HEK293T (cell line): ENCODE measurements around the gene RIBC2.

Source experiments
- CTCF ChIA-PET: fragments of 350-600 bp; formaldehyde crosslinking; extraction: SDS; loops from one replicate; lab custom pipeline; 2021; ENCODE audit warnings: antibody characterized with exemption, inconsistent platforms; lab: Yijun Ruan, JAX
- POLR2A ChIA-PET: fragments of 350-600 bp; formaldehyde crosslinking; extraction: SDS; loops from one replicate; lab custom pipeline; 2020; ENCODE audit warnings: antibody characterized with exemption, inconsistent platforms; lab: Yijun Ruan, JAX
- DNase-seq: peaks from one replicate; pipeline ENCODE4 v3.0.0; 2012; ENCODE audit warnings: mixed read lengths; ENCODE audit errors: extremely low spot score
- ARNT ChIP-seq: fragments of 450-650 bp; IDR thresholded peaks from 2 replicates; pipeline ENCODE4 v1.6.1; 2017; ENCODE audit warnings: mild to moderate bottlenecking
- BHLHE40 ChIP-seq: fragments of 450-650 bp; IDR thresholded peaks from 2 replicates; pipeline ENCODE4 v1.6.1; 2016; ENCODE audit warnings: mild to moderate bottlenecking, moderate library complexity, borderline replicate concordance
- CTBP1 ChIP-seq: fragments of 450-650 bp; IDR thresholded peaks from 2 replicates; pipeline ENCODE4 v1.6.1; 2016; ENCODE audit warnings: borderline replicate concordance
- ELF4 ChIP-seq: fragments of 450-650 bp; IDR thresholded peaks from 2 replicates; pipeline ENCODE4 v1.6.1; 2017; ENCODE audit warnings: antibody characterized with exemption
- FOXA1 ChIP-seq: fragments of 450-650 bp; IDR thresholded peaks from 2 replicates; pipeline ENCODE4 v1.6.1; 2016; ENCODE audit warnings: mild to moderate bottlenecking
- FOXK2 ChIP-seq: fragments of 450-650 bp; IDR thresholded peaks from 2 replicates; pipeline ENCODE4 v1.6.1; 2016; ENCODE audit warnings: mild to moderate bottlenecking
- FOXM1 ChIP-seq: fragments of 450-650 bp; IDR thresholded peaks from 2 replicates; pipeline ENCODE4 v1.6.1; 2017; ENCODE audit warnings: mild to moderate bottlenecking, borderline replicate concordance
- HDGF ChIP-seq: fragments of 450-650 bp; IDR thresholded peaks from 2 replicates; pipeline ENCODE4 v1.6.1; 2017; ENCODE audit warnings: antibody characterized with exemption, borderline replicate concordance
- L3MBTL2 ChIP-seq: fragments of 450-650 bp; conservative IDR thresholded peaks from 2 replicates; pipeline ENCODE4 v1.6.1; 2016; ENCODE audit warnings: mild to moderate bottlenecking
- LEF1 ChIP-seq: fragments of 450-650 bp; IDR thresholded peaks from 2 replicates; pipeline ENCODE4 v1.6.1; 2017; ENCODE audit warnings: mild to moderate bottlenecking, borderline replicate concordance
- NFRKB ChIP-seq: fragments of 450-650 bp; IDR thresholded peaks from 2 replicates; pipeline ENCODE4 v1.6.1; 2016; ENCODE audit warnings: mild to moderate bottlenecking, moderate library complexity
- PKNOX1 ChIP-seq: fragments of 450-650 bp; IDR thresholded peaks from 2 replicates; pipeline ENCODE4 v1.6.1; 2016
- SP1 ChIP-seq: fragments of 450-650 bp; IDR thresholded peaks from 2 replicates; pipeline ENCODE4 v1.6.1; 2017
- SUZ12 ChIP-seq: fragments of 450-650 bp; IDR thresholded peaks from 2 replicates; pipeline ENCODE4 v1.6.1; 2016; ENCODE audit warnings: mild to moderate bottlenecking
- TARDBP ChIP-seq: fragments of 450-650 bp; IDR thresholded peaks from 2 replicates; pipeline ENCODE4 v1.6.1; 2016
- ZNF384 ChIP-seq: fragments of 450-650 bp; IDR thresholded peaks from 2 replicates; pipeline ENCODE4 v1.6.1; 2016

The RIBC2 gene

GRCh38 chr22:45452565-45453379 is 39.3 kb downstream of the RIBC2 start:
- CTCF ChIA-PET = no interaction called here
- POLR2A ChIA-PET = no interaction called here
- DNase-seq = no peak
- TF ChIP-seq FOXK2 (no peak), SP1 (no peak), LEF1 (no peak), FOXA1 (no peak), TARDBP (no peak), ARNT (no peak), L3MBTL2 (no peak), ELF4 (no peak), FOXM1 (no peak)

- ChIA-PET CTCF (no interaction called here), POLR2A (no interaction called here)
- DNase-seq = no peak
- TF ChIP-seq HDGF (no peak), FOXK2 (no peak), FOXA1 (no peak), SUZ12 (no peak), BHLHE40 (no peak), ARNT (no peak), NFRKB (no peak), SP1 (no peak), ZNF384 (no peak), TARDBP (no peak), L3MBTL2 (no peak)
These were observed 40.3 kb downstream of the RIBC2 start for GRCh38 chr22:45453764-45454163.

GRCh38 chr22:45454275-45454674 is 40.8 kb downstream of the RIBC2 start:
- POLR2A ChIA-PET = no interaction called here
- CTCF ChIA-PET = no interaction called here
- TF ChIP-seq ZNF384 (no peak), PKNOX1 (no peak), ARNT (no peak)
- DNase-seq = no peak

- ChIA-PET CTCF (no interaction called here), POLR2A (no interaction called here)
- TF ChIP-seq NFRKB (no peak), BHLHE40 (no peak), FOXA1 (no peak), ELF4 (no peak), LEF1 (no peak), CTBP1 (no peak), TARDBP (no peak), SP1 (no peak), FOXM1 (no peak), FOXK2 (no peak), ZNF384 (no peak), SUZ12 (no peak), L3MBTL2 (no peak), HDGF (no peak), PKNOX1 (no peak), ARNT (no peak)
- DNase-seq = no peak
These were observed 41.7 kb downstream of the RIBC2 start for GRCh38 chr22:45455212-45455611.

GRCh38 chr22:45455621-45456020 is 42.1 kb downstream of the RIBC2 start:
- CTCF ChIA-PET = interaction anchor here (1.4 kb wide), 1 partner anchor 98 kb away, joined by 5 read pairs; no protein-coding TSS in a partner anchor
- POLR2A ChIA-PET = no interaction called here
- no peak for DNase-seq
- no peak for TF ChIP-seq FOXM1
- no peak for TF ChIP-seq PKNOX1
- TF ChIP-seq SUZ12 = no peak
- TF ChIP-seq ELF4 = no peak
- TF ChIP-seq L3MBTL2 = no peak
- TF ChIP-seq LEF1 = no peak
- TF ChIP-seq NFRKB = no peak
- no peak for TF ChIP-seq ARNT
- no peak for TF ChIP-seq FOXK2
- TF ChIP-seq FOXA1 = no peak
- TF ChIP-seq BHLHE40 = no peak
- TF ChIP-seq CTBP1 = no peak
- TF ChIP-seq ZNF384 = no peak
- TF ChIP-seq HDGF = no peak
- no peak for TF ChIP-seq SP1
- TF ChIP-seq TARDBP = no peak

- POLR2A ChIA-PET = no interaction called here
- TF ChIP-seq ELF4 = no peak
- TF ChIP-seq FOXK2 = no peak
- no peak for TF ChIP-seq HDGF
- TF ChIP-seq ZNF384 = no peak
- TF ChIP-seq L3MBTL2 = no peak
- TF ChIP-seq SP1 = no peak
- TF ChIP-seq BHLHE40 = no peak
- TF ChIP-seq CTBP1 = no peak
- no peak for TF ChIP-seq PKNOX1
- no peak for TF ChIP-seq FOXM1
- no peak for TF ChIP-seq NFRKB
- TF ChIP-seq SUZ12 = no peak
- no peak for TF ChIP-seq TARDBP
- TF ChIP-seq ARNT = no peak
- no peak for TF ChIP-seq FOXA1
- TF ChIP-seq LEF1 = no peak
- no peak for DNase-seq
- CTCF ChIA-PET = interaction anchor here (1.4 kb wide), 1 partner anchor 97 kb away, joined by 5 read pairs; no protein-coding TSS in a partner anchor
These were observed 43.3 kb downstream of the RIBC2 start for GRCh38 chr22:45456811-45457210.
